H9 (cell line): ENCODE data around the gene RCN2. TPM values are rescaled to one million over a fixed set of nuclear protein-coding genes. Genes with fewer than 3 reads are reported as not detected.

Experiments used
- DNase-seq: peaks from one replicate; pipeline ENCODE4 v3.0.0-alpha.2; 2017
- H2AFZ ChIP-seq: one replicate; pipeline ENCODE4 v1.6.1; 2013; ENCODE audit warnings: mild to moderate bottlenecking, low read length, control low read depth, moderate library complexity
- H2AK5ac ChIP-seq: 2 replicates; pipeline ENCODE4 v1.6.1; 2013; ENCODE audit warnings: low read length, control low read depth, mixed read lengths; ENCODE audit not compliant: insufficient read length
- H2BK120ac ChIP-seq: one replicate; pipeline ENCODE4 v1.6.1; 2013; ENCODE audit warnings: low read depth, mild to moderate bottlenecking, low read length, control low read depth, inconsistent platforms; ENCODE audit not compliant: poor library complexity, severe bottlenecking
- H2BK12ac ChIP-seq: 2 replicates; pipeline ENCODE4 v1.6.1; 2013; ENCODE audit warnings: low read length, control low read depth, mixed read lengths, low read depth; ENCODE audit not compliant: insufficient read length
- H2BK15ac ChIP-seq: 2 replicates; pipeline ENCODE4 v1.6.1; 2013; ENCODE audit warnings: low read depth, low read length, control low read depth
- H2BK20ac ChIP-seq: one replicate; pipeline ENCODE4 v1.6.1; 2013; ENCODE audit warnings: low read depth, mild to moderate bottlenecking, low read length, control low read depth, inconsistent platforms; ENCODE audit not compliant: poor library complexity, severe bottlenecking
- H2BK5ac ChIP-seq: 2 replicates; pipeline ENCODE4 v1.6.1; 2013; ENCODE audit warnings: low read length, control low read depth, mixed read lengths; ENCODE audit not compliant: insufficient read length
- H3K14ac ChIP-seq: 2 replicates; pipeline ENCODE4 v1.6.1; 2013; ENCODE audit warnings: low read length, control low read depth; ENCODE audit not compliant: insufficient read depth
- H3K18ac ChIP-seq: 2 replicates; pipeline ENCODE4 v1.6.1; 2013; ENCODE audit warnings: low read depth, mild to moderate bottlenecking, mixed read lengths, low read length, control low read depth; ENCODE audit not compliant: insufficient read length
- H3K23ac ChIP-seq: 2 replicates; pipeline ENCODE4 v1.6.1; 2013; ENCODE audit warnings: low read length, control low read depth, mixed read lengths, low read depth; ENCODE audit not compliant: insufficient read length
- H3K23me2 ChIP-seq: 2 replicates; pipeline ENCODE4 v1.6.1; 2013; ENCODE audit warnings: low read depth, mild to moderate bottlenecking, mixed read lengths, low read length, control low read depth; ENCODE audit not compliant: insufficient read length, poor library complexity, severe bottlenecking
- H3K27ac ChIP-seq: 2 replicates; pipeline ENCODE4 v1.5.1; 2013; ENCODE audit warnings: low read length, control low read depth, mixed read lengths, low read depth; ENCODE audit not compliant: insufficient read length
- H3K27me3 ChIP-seq: 2 replicates; pipeline ENCODE4 v1.6.1; 2013; ENCODE audit warnings: low read length, control low read depth, inconsistent platforms; ENCODE audit not compliant: insufficient read depth
- H3K4ac ChIP-seq: 2 replicates; pipeline ENCODE4 v1.6.1; 2013; ENCODE audit warnings: low read depth, mild to moderate bottlenecking, control low read depth, inconsistent platforms, low read length, moderate library complexity
- H3K4me1 ChIP-seq: 2 replicates; pipeline ENCODE4 v1.6.1; 2013; ENCODE audit warnings: low read length, control low read depth, inconsistent platforms; ENCODE audit not compliant: insufficient read depth
- H3K4me2 ChIP-seq: 2 replicates; pipeline ENCODE4 v1.6.1; 2013; ENCODE audit warnings: low read length, control low read depth, mixed read lengths; ENCODE audit not compliant: insufficient read length, insufficient read depth
- H3K56ac ChIP-seq: 2 replicates; pipeline ENCODE4 v1.6.1; 2013; ENCODE audit warnings: low read depth, mild to moderate bottlenecking, mixed read lengths, low read length, control low read depth; ENCODE audit not compliant: insufficient read length
- H3K79me1 ChIP-seq: 2 replicates; pipeline ENCODE4 v1.6.1; 2013; ENCODE audit warnings: low read depth, mild to moderate bottlenecking, moderate library complexity, low read length, control low read depth, inconsistent platforms; ENCODE audit not compliant: insufficient read depth, poor library complexity, severe bottlenecking
- H3K79me2 ChIP-seq: 2 replicates; pipeline ENCODE4 v1.6.1; 2013; ENCODE audit warnings: low read length, control low read depth, inconsistent platforms; ENCODE audit not compliant: insufficient read depth
- H3K9ac ChIP-seq: 2 replicates; pipeline ENCODE4 v1.6.1; 2013; ENCODE audit warnings: low read length, control low read depth, mixed read lengths; ENCODE audit not compliant: insufficient read length; ENCODE audit errors: extremely low read depth
- H3K9me3 ChIP-seq: one replicate; pipeline ENCODE4 v1.6.1; 2013; ENCODE audit warnings: low read depth, low read length, inconsistent platforms; ENCODE audit not compliant: control insufficient read depth
- H3T11ph ChIP-seq: one replicate; pipeline ENCODE4 v1.6.1; 2013; ENCODE audit warnings: mild to moderate bottlenecking, low read length, control low read depth, inconsistent platforms
- H4K20me1 ChIP-seq: one replicate; pipeline ENCODE4 v1.6.1; 2013; ENCODE audit not compliant: control insufficient read depth, insufficient read length, insufficient read depth
- H4K5ac ChIP-seq: 2 replicates; pipeline ENCODE4 v1.6.1; 2013; ENCODE audit warnings: low read depth, mild to moderate bottlenecking, mixed read lengths, low read length, control low read depth; ENCODE audit not compliant: insufficient read length
- H4K8ac ChIP-seq: replicated peaks from 2 replicates; pipeline ENCODE4 v1.6.1; 2013; ENCODE audit warnings: low read length, control low read depth, mixed read lengths, low read depth; ENCODE audit not compliant: insufficient read length
- H4K91ac ChIP-seq: 2 replicates; pipeline ENCODE4 v1.6.1; 2013; ENCODE audit warnings: low read depth, mild to moderate bottlenecking, moderate library complexity, mixed read lengths, low read length, control low read depth; ENCODE audit not compliant: insufficient read length
- H3K27ac Mint-ChIP-seq, 3 experiments: 2 replicates in 2 of 3; 3 replicates in 1 of 3; pipeline ENCODE4 v1.8.0; 2020 to 2021; ENCODE audit warnings: mixed read lengths in 3 of 3, mild to moderate bottlenecking in 1 of 3, moderate library complexity in 1 of 3
- H3K27me3 Mint-ChIP-seq: 2 replicates; pipeline ENCODE4 v1.8.0; 2021; ENCODE audit warnings: low read depth, mild to moderate bottlenecking, moderate library complexity, mixed read lengths
- H3K36me3 Mint-ChIP-seq, 3 experiments: 2 replicates in 2 of 3; 3 replicates in 1 of 3; pipeline ENCODE4 v1.8.0; 2020 to 2021; ENCODE audit warnings: low read depth in 3 of 3, mixed read lengths in 3 of 3; ENCODE audit not compliant: insufficient read depth in 1 of 3
- H3K4me1 Mint-ChIP-seq, 2 experiments: 2 replicates each; pipeline ENCODE4 v1.8.0; 2020; ENCODE audit warnings: mixed read lengths in 2 of 2
- H3K4me3 Mint-ChIP-seq, 2 experiments: 2 replicates in 1 of 2; 3 replicates in 1 of 2; pipeline ENCODE4 v1.8.0; 2020 to 2021; ENCODE audit warnings: mild to moderate bottlenecking in 2 of 2, mixed read lengths in 2 of 2, moderate library complexity in 1 of 2
- H3K9me3 Mint-ChIP-seq, 2 experiments: 2 replicates in 1 of 2; 3 replicates in 1 of 2; pipeline ENCODE4 v1.8.0; 2020; ENCODE audit warnings: mild to moderate bottlenecking in 2 of 2, mixed read lengths in 2 of 2, moderate library complexity in 1 of 2
- CTCF ChIP-seq: fragments of 200-600 bp; sonication (generic); conservative IDR thresholded peaks from 3 replicates; pipeline ENCODE4 v1.8.0; 2021; ENCODE audit warnings: antibody characterized with exemption, mild to moderate bottlenecking
- WGBS: extraction: QIAGEN DNeasy Blood & Tissue Kit; methylation state at CpG from one replicate; pipeline ENCODE4 v1.1.7; 2013; ENCODE audit warnings: missing lambda C conversion rate, low lambda C conversion rate, mixed read lengths; ENCODE audit not compliant: insufficient read length; ENCODE audit errors: extremely low coverage; 5-methylcytosine and 5-hydroxymethylcytosine counted together
- total RNA-seq: library from RNA; stranded (reverse); gene quantifications from 2 replicates; pipeline ENCODE4 v1.2.1, GENCODE V29; 2021

The RCN2 gene
- total RNA-seq, 1 experiment from 2014 or later, result 139 TPM

- no peak for TF ChIP-seq CTCF
- Mint-ChIP-seq H3K27ac (no peak overlapping the region), H3K9me3 (no peaks in the 10 kb centered on the region), H3K36me3 (no peaks in the 10 kb centered on the region), H3K4me1 (peaks cover 14 to 23% of the 10 kb centered on the region in 2 experiments), H3K27me3 (peaks cover 2% of the 10 kb centered on the region), H3K4me3 (no peak overlapping the region)
- H3K4me1 ChIP-seq, result no peaks in the 10 kb centered on the region
- no peaks in the 10 kb centered on the region for H3K23me2 ChIP-seq
- H4K5ac ChIP-seq, result no peak overlapping the region
- no peaks in the 10 kb centered on the region for H3K79me2 ChIP-seq
- no peak overlapping the region for H3K18ac ChIP-seq
- no peak overlapping the region for H2BK120ac ChIP-seq
- H2BK5ac ChIP-seq, result no peak overlapping the region
- H3K9ac ChIP-seq, result no peak overlapping the region
- no peak overlapping the region for H3K23ac ChIP-seq
- H3K79me1 ChIP-seq, result no peaks in the 10 kb centered on the region
- H3T11ph ChIP-seq, result no peak overlapping the region
- no peak overlapping the region for H4K8ac ChIP-seq
- no peak overlapping the region for H3K27ac ChIP-seq
- H2BK15ac ChIP-seq, result no peak overlapping the region
- H2AK5ac ChIP-seq, result no peak overlapping the region
- no peak overlapping the region for H3K14ac ChIP-seq
- WGBS, result no CpG with 5 or more reads among the region's 6 CpGs
- H3K56ac ChIP-seq, result no peak overlapping the region
- no peak overlapping the region for H2AFZ ChIP-seq
- H3K9me3 ChIP-seq, result no peaks in the 10 kb centered on the region
- no peak overlapping the region for H3K4ac ChIP-seq
- no peak overlapping the region for H3K4me2 ChIP-seq
- H4K20me1 ChIP-seq, result no peaks in the 10 kb centered on the region
- no peak overlapping the region for H4K91ac ChIP-seq
- no peak overlapping the region for H2BK12ac ChIP-seq
- no peak for DNase-seq
- no peaks in the 10 kb centered on the region for H3K27me3 ChIP-seq
- H2BK20ac ChIP-seq, result no peak overlapping the region
Observed at GRCh38 chr15:76987276-76987675, 55.7 kb downstream of the RCN2 start.
